GM18511 (cell line): ENCODE measurements around the gene HOXA9.

Experiments used
- ATAC-seq: cut with Tn5 transposase; IDR thresholded peaks from one replicate; pipeline ENCODE4 v1.9.1; 2021; ENCODE audit warnings: mild to moderate bottlenecking, moderate library complexity; ENCODE audit not compliant: unreplicated experiment

Gene HOXA9

DNA sequence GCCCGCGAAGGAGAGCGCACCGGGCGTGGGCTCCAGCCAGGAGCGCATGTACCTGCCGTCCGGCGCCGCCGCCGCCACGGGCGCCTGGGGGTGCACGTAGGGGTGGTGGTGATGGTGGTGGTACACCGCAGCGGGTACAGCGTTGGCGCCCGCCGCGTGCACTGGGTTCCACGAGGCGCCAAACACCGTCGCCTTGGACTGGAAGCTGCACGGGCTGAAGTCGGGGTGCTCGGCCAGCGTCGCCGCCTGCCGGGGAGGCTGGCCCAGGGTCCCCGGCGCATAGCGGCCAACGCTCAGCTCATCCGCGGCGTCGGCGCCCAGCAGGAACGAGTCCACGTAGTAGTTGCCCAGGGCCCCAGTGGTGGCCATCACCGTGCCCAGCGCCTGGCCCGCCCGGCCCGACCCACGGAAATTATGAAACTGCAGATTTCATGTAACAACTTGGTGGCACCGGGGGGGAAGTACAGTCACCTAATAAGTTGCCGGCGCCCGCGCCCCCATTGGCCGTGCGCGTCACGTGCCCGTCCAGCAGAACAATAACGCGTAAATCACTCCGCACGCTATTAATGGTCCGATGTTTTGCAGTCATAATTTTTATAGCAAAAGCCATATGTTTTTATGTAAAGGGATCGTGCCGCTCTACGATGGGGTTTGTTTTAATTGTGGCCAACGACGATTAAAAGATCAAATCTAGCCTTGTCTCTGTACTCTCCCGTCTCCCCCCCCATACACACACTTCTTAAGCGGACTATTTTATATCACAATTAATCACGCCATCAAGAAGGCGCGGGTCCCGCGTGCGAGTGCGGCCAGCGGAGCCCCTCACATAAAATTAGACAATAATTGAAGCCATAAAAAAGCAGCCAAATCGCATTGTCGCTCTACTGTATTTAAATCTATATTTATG lies at the start of gene HOXA9:
HOXA9 (minus strand) TSS at position 449 of the 907 bp plus-strand sequence; CDS start at position 369, 80 bp downstream.
- no peak for ATAC-seq

DNA sequence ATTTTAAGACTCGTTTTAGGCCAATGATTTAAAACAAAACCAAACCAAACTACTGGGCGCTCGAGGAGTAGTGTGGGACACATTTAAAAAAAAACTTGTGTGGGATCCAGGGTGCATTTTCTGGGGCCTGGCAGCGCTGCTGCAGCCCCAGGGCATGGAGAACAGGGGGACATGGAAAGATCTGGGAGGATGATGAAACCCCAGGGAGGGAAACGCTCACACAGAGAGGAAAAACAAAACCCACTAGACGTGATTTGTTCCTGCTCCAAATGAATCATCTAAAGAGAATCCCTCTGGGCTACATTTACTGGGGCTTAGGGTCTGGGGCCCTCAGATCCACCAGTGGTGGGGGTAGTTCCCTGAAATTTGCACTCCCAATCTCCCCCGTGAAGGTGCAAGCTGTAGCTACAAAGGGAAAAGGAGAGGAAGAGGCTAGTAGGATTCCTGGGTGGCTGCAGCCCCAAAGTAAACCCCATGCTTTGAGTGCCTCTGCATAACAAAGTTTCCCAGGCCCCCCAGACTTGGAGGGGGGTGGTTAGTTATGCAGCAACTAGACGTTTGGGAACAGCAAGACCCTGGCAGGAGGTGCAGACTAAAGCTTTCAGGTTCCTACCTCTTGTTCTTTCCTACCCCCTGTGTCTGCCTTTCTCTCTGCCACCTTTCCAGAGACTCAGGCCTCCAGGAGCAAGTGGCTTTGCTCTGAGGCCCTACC lies 49.1 kb upstream of the HOXA9 start:
- no peak for ATAC-seq

DNA sequence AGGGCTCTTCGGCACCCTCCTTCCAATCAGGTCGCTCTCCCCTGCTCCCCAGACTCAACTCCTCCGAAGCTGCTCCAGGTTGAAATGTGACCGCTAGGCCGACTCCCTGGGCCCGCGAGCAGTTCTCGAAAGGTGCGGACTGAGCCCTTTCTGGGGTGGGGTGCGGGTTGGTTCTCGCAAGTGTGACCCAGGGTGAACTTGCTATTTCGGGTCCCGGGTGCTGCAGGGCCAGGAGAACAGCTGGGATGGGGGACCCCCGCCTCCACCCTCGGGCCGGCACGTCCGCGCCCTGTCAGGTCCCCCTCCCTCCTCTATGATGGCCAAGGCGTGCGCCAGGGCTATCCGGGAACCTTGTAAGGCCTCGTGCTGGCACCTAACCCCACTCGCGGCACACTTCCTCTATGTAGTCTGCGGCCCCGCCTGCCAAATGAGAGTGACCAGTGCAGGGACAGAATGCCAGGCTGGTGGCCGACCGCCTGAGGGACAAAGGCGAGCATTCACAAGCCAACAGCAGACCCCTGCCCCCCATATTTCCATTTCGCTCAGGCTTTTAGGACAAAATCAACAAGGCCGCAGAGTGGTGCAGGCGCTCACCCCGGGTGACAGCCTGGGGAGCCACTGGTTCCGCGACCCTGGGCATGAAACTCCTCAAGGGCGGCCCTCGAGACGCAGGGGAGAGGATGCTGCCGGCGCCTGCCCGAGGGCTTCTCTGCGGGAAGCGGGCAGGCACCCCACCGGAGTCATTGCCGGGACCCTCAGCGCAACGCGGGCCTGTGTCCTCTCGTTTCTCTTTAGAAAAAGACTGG lies 48.3 kb upstream of the HOXA9 start:
- ATAC-seq = no peak

DNA sequence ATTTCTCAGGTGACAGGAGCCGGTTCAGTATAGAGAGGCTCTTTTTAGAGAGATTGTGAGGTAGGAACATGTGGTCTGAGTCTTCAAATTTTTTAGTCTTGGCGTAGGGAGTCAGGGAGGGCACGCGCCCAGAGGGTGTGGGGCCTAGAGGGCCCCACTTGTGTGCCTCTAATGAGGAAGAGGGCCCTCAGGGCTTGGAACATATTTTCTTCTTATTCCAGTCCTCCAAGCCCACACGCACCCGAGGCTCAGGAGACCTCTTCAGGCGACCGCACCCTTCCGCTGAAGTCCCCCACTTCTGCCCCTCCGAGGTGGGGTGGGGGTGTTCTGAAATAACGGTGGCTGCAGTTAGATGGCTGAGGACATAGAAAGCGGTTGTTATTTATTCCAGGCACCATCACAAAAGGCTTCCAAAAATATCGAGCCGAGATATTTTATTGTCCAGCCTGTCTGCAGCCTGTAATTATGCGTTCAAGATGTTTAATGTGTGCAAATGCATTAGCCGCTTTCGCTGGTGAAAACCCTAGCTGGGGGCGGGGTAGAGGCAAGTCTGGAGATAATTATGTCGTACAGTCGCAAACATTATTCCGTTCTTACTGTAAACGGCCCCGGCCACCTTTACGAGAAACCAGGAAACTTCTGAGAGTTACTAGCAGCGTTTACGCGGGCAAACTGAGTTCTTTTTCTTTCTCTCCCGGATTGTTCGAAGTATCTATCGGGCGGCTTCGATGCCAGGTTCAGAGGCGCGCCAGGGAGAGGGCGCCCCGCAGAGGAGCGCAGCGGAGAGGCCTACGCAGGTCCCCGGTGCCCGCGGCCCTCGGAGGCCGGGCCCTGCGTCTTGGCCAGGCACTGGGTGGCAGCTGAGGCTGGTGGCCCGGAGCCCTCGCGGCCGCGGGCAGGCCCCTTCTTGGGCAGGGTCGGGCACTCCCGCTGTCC lies 47.4 kb upstream of the HOXA9 start:
- ATAC-seq = no peak

DNA sequence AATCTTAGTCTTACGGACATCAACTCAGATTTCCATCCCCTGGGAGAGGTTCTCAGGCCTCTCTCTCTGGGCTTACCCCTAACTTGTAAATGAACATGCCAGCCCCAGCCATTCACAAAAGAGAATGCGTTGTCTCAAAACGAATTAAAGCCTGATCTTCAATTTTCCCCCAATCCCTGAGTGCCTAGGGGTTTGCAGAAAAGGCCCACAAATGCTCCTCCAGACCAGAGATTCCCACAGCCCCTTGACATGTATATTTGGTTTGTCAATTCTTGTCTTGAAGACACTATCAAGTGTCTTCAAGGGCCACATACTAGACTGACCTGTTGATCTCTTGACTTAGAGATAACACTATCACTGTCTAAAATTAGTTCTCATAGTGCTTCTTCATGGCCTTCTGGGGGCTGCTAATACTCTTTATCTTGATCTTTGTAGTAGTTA lies 46.4 kb upstream of the HOXA9 start:
- ATAC-seq = no peak

DNA sequence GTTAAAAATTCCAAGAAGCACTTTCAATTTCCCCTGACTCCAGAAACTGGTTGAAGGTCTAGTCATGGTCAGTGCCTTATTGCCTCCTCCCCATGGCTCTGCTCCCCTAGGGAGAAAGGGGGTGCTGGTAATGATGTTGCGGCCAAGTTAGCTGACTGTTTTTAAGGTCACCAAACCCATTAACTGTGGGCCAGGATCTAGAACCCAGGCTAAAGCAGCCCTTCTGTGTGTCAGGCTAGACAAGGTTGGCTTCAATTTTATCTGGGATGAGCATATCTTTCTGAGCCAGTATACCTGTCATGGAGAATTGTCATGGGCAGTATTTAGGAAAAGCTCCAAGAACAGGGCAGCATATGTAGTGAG lies 45.7 kb upstream of the HOXA9 start:
- no peak for ATAC-seq

DNA sequence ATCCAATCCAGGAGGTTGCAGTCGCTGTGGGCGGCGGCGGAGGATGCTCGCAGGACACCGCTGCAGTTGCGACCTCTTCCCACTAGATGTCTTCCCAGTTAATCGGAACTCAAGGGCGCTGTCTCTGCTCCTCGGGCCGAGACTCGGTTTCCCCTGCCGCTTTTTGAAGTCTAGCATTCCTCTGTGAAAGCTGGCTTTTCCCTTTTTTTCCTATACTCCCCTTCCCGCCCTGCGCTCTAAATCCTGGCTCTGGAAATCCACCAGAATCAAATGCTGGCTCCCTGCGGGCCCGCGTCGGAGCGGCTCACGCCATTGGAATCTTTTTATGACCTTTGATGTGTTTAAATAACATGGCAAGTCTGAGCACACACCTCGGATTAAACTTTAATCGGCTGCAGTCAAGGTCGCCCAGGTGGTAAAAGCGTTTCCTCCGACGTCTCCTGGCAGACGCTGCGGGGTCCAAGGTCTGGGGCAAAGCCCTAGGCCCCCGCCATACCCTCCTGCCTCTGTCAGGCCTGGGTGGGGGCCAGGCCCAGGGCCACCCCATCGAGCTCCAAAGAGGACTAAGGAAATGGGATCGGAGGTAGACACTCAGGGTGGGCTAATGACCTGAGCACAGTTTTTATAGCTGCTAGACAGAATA lies 45.2 kb upstream of the HOXA9 start:
- no peak for ATAC-seq

DNA sequence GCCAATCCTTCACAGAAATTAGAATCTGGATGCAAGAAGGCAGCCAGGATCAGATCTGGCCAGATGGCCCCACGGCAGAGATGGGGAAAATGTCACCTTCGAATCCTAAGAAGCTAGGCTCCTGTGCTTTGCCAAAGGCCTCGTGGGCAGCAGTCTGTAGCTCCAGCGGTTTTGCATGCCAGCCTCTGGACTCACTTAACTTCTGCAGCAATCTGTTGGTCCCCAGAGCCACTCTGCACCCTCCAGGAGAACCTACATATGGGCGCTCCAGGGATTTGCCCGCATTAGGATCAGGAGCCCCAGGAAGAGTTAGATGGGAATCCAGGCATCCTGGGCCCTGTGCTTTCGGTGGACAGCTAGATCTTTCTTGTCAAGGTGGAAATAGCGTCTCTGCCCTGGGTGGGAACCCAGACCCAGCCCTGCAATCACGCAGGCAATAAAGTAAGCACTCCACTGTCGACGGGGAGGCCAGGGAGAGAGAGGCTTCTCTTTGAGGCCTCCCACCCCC lies 44.6 kb upstream of the HOXA9 start:
- no peak for ATAC-seq

DNA sequence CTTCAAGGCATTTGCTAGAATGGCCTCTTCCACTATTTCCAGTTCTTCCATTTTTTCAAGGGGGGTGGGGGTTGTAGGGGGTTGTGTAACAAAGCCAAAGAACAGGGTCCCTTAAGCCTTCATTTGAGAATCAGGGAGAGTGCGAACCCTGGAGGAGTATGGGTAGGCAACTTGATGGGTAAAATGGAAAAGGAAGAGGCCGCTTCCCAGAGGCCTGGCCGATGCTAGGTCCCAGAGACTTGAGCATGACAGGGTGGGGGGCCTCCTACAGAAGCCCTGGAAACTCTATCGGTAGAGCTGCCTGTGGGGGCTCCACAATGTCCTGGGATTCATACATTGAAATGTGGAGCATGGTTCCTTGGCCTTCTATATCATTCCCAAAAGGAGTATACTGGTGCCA lies 43.7 kb upstream of the HOXA9 start:
- no peak for ATAC-seq

DNA sequence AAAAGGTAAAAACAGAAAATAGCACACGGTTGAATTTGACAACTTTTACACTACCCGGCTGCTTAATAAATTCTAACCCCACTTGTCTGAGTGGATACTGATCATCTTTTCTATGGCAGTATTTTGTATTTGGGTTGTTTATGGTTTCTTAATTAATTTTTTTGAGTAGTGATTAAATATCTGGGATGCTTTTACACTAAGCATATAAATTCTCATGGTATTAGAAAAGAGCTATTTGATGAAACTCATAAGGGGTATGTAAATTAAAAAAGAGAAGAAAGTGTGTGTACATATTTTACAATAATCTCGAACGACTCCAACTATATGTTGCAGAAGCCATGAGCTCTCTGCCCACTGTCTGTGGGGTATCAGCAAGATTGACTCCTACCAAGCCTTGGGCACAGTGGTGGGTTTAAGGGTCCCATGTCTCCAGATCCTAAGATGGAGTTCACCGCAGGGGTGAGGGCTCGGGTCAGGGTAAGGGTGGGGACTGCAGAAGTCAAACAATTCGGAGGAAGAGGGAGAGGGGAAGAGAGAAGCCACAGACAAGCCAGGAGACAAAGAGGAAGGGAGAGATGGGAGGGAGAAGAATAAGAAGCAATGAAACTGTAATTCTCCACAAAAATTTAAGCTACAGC lies 42.1 kb upstream of the HOXA9 start:
- ATAC-seq = no peak

DNA sequence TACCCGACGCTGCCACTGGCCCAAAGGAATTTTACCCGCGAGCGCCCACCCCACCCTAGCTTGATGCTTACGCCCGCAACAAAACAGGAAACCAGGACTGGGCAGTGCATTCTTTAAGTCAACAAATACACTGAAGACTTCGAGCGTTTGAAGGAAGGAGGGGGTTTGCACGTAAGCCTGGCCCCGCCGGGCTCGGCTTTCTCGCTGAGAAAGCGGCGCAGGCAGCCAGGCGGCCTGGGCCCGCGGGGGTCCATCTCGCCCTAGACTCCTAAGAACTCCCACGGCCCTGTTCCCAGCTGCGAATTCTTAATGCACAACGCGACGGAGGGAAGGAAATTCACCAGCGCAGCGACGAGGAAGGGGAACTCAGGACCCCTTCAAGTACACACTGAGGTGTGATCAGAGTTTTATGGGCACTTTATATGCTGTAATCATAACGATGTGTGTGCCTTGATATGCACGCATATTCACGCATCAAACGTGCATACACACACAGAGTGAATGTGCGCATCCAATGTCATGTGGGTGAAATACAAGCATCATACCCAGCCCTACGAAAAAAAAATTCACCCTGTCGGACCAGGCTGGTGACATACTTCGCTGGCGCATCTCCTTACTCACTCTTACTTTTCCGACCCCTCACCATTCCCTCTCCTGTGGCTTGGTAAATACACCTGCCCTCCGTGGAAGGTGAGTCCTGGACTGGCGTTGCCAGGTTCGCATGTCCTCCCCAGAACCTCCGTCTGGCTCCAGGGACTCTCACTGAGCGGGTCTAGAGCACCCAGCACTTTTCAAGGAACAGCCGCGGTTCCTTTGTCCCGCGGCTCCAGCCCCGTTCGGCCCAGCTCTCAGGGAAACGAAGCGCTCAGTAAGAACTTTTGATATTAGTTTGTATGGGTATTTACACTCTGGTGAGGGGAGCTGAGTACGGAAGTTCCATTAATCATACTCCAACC lies 40.3 kb upstream of the HOXA9 start:
- ATAC-seq = no peak

DNA sequence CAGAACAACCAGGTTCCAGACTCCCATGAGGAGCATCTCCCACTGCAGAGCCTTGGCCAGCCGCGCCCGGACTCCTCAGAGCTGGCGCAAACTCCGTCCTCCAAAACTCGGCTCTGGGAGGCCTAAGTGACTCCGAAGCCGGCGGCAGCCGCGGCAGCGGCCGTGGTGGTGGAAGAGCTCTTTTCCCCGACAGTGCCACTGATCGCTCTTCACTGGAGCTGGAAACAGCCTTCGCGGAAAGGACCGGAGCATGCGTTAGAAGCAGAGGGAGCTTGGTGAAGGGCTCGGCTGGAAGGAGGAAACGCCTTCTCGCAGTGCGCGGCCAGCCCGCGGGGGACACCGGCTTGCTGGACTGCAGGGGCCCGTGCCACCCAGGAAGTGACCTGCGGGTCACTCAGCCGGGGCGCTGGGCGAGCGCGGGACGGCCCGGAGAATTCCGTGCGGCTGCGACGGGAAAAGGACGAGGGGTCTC lies 39.5 kb upstream of the HOXA9 start:
- no peak for ATAC-seq

DNA sequence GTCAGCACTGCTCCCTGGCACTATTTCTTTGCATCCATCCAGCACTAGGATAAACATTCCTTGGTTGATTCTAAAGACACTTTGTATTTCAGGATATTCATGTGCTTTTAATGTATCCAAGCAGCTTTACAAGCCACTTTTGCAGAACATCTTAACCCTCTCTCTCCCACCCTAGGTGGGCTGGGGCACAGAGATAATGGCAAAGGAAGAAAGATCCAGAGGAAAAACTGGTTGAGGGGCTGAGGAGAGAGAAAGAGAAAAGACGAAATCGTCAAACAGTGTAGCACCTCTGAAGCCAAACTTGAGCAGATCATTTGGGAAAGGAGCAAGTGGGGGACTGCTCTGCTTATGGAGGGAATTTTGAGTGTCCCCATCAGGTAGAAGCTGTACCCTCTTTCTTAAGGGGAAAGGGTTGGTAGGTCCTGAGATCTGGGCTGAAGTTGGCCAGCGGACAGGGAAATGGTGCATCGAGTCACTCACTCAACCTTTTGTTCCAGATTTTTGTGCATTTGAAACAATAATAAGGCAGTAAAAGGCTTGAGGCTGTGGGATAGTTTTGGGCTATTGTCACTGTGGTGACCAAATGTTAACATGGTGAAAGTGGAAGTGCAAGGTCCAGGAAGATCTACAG lies 38.7 kb upstream of the HOXA9 start:
- ATAC-seq = no peak

DNA sequence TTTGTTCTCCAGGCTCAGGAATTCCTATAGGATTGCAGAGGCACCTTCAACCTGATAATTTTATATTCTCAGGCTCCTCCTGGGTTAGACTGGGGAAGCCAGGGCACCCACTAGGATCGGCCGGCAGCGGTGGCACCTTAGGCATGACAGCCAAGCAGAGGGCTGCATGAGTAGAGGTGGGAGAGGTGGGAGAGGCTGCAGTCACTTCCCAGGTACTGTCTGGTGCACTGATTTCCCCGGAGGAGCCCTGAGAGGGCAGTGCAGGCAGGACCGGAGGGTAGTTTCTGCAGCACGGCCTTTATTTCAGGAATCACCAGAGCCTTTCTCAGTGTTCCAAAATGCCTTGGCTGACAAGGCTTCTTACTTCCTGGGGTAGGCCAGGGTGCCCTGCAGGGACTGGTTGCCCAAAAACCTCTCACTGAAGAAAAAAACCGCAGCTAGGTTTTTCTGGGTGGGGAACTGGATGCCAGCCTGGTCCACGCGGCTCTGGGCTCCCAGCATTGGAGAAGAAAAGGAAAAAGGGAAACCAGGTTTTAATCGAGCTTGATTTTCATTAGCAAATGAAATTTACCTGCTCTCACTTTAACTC lies 38.1 kb upstream of the HOXA9 start:
- no peak for ATAC-seq

DNA sequence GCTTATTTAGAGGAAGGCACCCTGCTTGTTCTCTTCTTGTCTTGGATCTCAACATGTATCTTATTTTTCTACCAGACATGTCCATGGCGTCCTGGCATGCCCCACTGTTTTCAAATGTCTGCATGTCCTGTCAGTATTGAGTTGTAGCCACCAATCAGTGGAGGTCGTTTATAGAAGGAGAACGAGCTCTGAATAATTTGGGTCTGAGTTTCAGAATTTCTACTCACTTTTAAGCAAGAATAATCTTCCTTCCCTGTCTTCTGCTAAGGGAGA lies 37.5 kb upstream of the HOXA9 start:
- no peak for ATAC-seq

DNA sequence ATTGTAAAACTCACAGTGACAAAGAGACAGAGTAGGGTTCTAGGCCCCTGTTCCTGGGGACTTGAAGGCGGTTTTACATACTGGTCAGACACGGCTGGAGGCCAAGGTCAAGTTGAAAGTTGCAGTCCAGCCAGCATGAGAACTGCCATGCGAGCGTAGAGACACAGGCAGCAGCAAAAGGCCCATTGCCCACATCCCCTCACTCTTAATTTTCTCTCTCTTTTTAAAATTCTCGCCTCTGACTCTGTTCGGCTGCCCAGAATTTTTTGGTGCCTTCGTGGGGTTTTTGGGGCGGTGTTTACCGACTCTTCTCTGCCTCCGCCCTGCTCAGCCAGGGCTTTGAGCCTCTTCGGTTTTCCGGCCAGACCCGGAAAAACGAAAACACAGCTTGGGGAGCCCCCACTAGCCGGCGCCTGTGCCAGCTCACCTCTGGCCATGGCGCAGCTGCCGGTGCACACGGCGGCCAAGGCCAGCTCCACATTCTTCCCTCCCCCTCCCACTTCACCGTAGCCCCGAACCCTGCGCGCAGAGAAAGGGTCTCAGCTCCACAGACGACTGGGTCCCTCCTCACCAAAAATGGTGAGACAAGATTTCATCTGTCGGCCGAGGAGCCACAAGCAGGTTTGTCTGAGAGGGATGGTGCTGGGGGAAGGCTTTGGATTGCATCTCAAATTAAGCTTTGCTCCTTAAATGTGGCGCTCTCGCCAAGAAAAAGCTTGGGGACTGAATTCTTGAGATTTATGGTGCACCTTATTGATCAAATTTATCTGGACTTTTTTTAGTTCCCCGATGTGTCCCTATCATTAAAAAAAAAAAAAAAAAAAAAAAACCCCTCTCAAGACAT lies 36.9 kb upstream of the HOXA9 start:
- ATAC-seq = no peak
